8988T (cell line): ENCODE results near the gene PTP4A1.

Source experiments
- DNase-seq: peaks from one replicate; pipeline ENCODE4 v3.0.0; 2011

Gene PTP4A1

GRCh38 chr6:63558278-63558677, 14.0 kb upstream of the PTP4A1 start:
- no peak for DNase-seq

GRCh38 chr6:63560801-63561287, 11.4 kb upstream of the PTP4A1 start:
- no peak for DNase-seq

- DNase-seq = no peak
Observed at GRCh38 chr6:63561288-63561687, 11.0 kb upstream of the PTP4A1 start.

GRCh38 chr6:63563235-63563634, 9.0 kb upstream of the PTP4A1 start:
- DNase-seq = no peak

GRCh38 chr6:63565058-63565726, 7.1 kb upstream of the PTP4A1 start:
- no peak for DNase-seq

- no peak for DNase-seq
Observed at GRCh38 chr6:63565727-63566596, 6.3 kb upstream of the PTP4A1 start.

GRCh38 chr6:63567966-63568365, 4.3 kb upstream of the PTP4A1 start:
- no peak for DNase-seq

- peak; percentile 23 for DNase-seq
Observed at GRCh38 chr6:63571361-63572043, 778 bp upstream of the PTP4A1 start.

GRCh38 chr6:63572747-63573075, 431 bp downstream of the PTP4A1 start:
- DNase-seq = no peak

- peak; percentile 20 for DNase-seq
Observed at GRCh38 chr6:63573076-63573898, 1.0 kb downstream of the PTP4A1 start.

GRCh38 chr6:63573899-63574553, 1.7 kb downstream of the PTP4A1 start:
- DNase-seq = no peak

- DNase-seq = no peak
Observed at GRCh38 chr6:63574554-63574900, 2.2 kb downstream of the PTP4A1 start.

- DNase-seq = no peak
Observed at GRCh38 chr6:63576147-63576772, 4.0 kb downstream of the PTP4A1 start.

- no peak for DNase-seq
Observed at GRCh38 chr6:63576985-63577712, 4.9 kb downstream of the PTP4A1 start.

GRCh38 chr6:63578757-63579156, 6.5 kb downstream of the PTP4A1 start:
- DNase-seq = no peak

- DNase-seq = no peak
Observed at GRCh38 chr6:63579937-63580703, 7.8 kb downstream of the PTP4A1 start.

- no peak for DNase-seq
Observed at GRCh38 chr6:63580704-63580961, 8.4 kb downstream of the PTP4A1 start.

GRCh38 chr6:63581355-63582013, 9.2 kb downstream of the PTP4A1 start:
- DNase-seq = no peak

- DNase-seq = no peak
Observed at GRCh38 chr6:63582579-63583231, 10.4 kb downstream of the PTP4A1 start.

GRCh38 chr6:63584125-63584514, 11.8 kb downstream of the PTP4A1 start:
- no peak for DNase-seq
